ENCODE data around the gene KDM2B. TPM values are rescaled to one million over a fixed set of nuclear protein-coding genes. Genes with fewer than 3 reads are reported as not detected.

The KDM2B gene
- total RNA-seq, 1 experiment from 2014 or later = 45.1 TPM

- intact Hi-C loops (cut with micrococcal nuclease; ENCODE audit: unreplicated experiment) = no loop called here
- TF ChIP-seq, protein P1, sequence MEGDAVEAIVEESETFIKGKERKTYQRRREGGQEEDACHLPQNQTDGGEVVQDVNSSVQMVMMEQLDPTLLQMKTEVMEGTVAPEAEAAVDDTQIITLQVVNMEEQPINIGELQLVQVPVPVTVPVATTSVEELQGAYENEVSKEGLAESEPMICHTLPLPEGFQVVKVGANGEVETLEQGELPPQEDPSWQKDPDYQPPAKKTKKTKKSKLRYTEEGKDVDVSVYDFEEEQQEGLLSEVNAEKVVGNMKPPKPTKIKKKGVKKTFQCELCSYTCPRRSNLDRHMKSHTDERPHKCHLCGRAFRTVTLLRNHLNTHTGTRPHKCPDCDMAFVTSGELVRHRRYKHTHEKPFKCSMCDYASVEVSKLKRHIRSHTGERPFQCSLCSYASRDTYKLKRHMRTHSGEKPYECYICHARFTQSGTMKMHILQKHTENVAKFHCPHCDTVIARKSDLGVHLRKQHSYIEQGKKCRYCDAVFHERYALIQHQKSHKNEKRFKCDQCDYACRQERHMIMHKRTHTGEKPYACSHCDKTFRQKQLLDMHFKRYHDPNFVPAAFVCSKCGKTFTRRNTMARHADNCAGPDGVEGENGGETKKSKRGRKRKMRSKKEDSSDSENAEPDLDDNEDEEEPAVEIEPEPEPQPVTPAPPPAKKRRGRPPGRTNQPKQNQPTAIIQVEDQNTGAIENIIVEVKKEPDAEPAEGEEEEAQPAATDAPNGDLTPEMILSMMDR (conservative IDR thresholded peaks at IDR 0.05) = no peak
- TF ChIP-seq EZH2 (IDR thresholded peaks at IDR 0.05; ENCODE audit: low read depth) = no peak
- peaks cover 16% of the 10 kb centered on the region; the same call in 1 of the 2 replicates for H3F3A ChIP-seq (ENCODE audit: insufficient read depth, low read depth)
- no peaks in the 10 kb centered on the region; the same call in 1 of the 2 replicates for H4K20me1 ChIP-seq (ENCODE audit: insufficient read depth)
- H3K4me2 ChIP-seq = no peak overlapping the region
- no peak overlapping the region for H2AFZ ChIP-seq
- no peaks in the 10 kb centered on the region for H3K36me3 ChIP-seq (ENCODE audit: low read depth)
- H3K9me3 ChIP-seq (ENCODE audit: insufficient read depth, low read depth) = no peaks in the 10 kb centered on the region
- peaks cover 21% of the 10 kb centered on the region for H3K4me1 ChIP-seq (replicated peaks; ENCODE audit: insufficient read depth)
- no peak overlapping the region for H3K27ac ChIP-seq
- DNase-seq = no peak
- peaks cover 6% of the 10 kb centered on the region; the same call in 1 of the 2 replicates for H3K79me2 ChIP-seq (ENCODE audit: low read depth)
- H3K9me2 ChIP-seq (ENCODE audit: insufficient read depth) = no peaks in the 10 kb centered on the region
- POLR2A ChIA-PET (ENCODE audit: unreplicated experiment) = no interaction called here
- H3K4me3 ChIP-seq = no peak overlapping the region
- H3K27me3 ChIP-seq (ENCODE audit: insufficient read depth, low read depth) = no peaks in the 10 kb centered on the region
- BruUV-seq (replicated peaks) = no TSS peak
- CTCF ChIA-PET = interaction anchor here (0.6 kb wide), 1 partner anchor 107 kb away, joined by 3 read pairs; no protein-coding TSS in a partner anchor
These were observed 125.9 kb downstream of the KDM2B start for GRCh38 chr12:121454921-121455320.

DNA sequence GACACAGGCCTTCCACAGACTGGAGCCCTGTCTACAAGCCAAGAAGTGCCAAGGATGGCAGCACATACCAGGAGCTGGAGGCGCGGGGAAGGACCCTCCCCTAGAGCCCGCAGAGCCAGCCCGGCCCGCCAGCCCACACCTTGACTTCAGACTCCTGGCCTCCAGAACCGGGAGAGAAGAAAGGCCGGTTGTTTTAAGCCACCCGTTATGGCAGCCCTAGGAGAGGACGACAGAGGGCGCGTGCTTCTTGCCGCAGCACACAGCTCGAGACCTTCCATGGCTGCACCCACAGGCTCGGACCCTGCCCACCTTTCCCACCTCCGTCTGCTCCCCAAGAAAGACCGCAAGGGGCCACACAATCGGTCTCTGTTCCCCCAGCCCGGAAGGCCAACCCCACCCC, 127.2 kb downstream of the KDM2B start:
- intact Hi-C loops (cut with micrococcal nuclease; ENCODE audit: unreplicated experiment) = no loop called here
- Histone ChIP-seq H3K27me3 (ENCODE audit: insufficient read depth, low read depth) (no peaks in the 10 kb centered on the region), H2AFZ (no peak overlapping the region), H3K9me2 (ENCODE audit: insufficient read depth) (no peaks in the 10 kb centered on the region), H3K4me1 (replicated peaks; ENCODE audit: insufficient read depth) (peaks cover 21% of the 10 kb centered on the region), H3K4me3 (no peak overlapping the region), H3K4me2 (no peak overlapping the region), H3K9me3 (ENCODE audit: insufficient read depth, low read depth) (no peaks in the 10 kb centered on the region), H4K20me1 (ENCODE audit: insufficient read depth) (no peaks in the 10 kb centered on the region; the same call in 1 of the 2 replicates), H3K36me3 (ENCODE audit: low read depth) (no peaks in the 10 kb centered on the region), H3K79me2 (ENCODE audit: low read depth) (peaks cover 12% of the 10 kb centered on the region; the same call in 1 of the 2 replicates), H3K27ac (no peak overlapping the region), H3F3A (ENCODE audit: insufficient read depth, low read depth) (peaks cover 16% of the 10 kb centered on the region; the same call in 1 of the 2 replicates)
- CTCF ChIA-PET = no interaction called here
- POLR2A ChIA-PET (ENCODE audit: unreplicated experiment) = no interaction called here
- DNase-seq = no peak
- TF ChIP-seq EZH2 (IDR thresholded peaks at IDR 0.05; ENCODE audit: low read depth) = no peak
- BruUV-seq (replicated peaks) = no TSS peak

- H3K79me2 ChIP-seq (ENCODE audit: low read depth) = peaks cover 8% of the 10 kb centered on the region; the same call in 1 of the 2 replicates
- no peak overlapping the region for H3K4me3 ChIP-seq
- no peaks in the 10 kb centered on the region for H3K36me3 ChIP-seq (ENCODE audit: low read depth)
- no peak for DNase-seq
- intact Hi-C loops (cut with micrococcal nuclease; ENCODE audit: unreplicated experiment) = no loop called here
- H3K9me2 ChIP-seq (ENCODE audit: insufficient read depth) = no peaks in the 10 kb centered on the region
- no peaks in the 10 kb centered on the region for H3K9me3 ChIP-seq (ENCODE audit: insufficient read depth, low read depth)
- TF ChIP-seq, protein P1 (conservative IDR thresholded peaks at IDR 0.05) = no peak
- TF ChIP-seq EZH2 (IDR thresholded peaks at IDR 0.05; ENCODE audit: low read depth) = no peak
- H4K20me1 ChIP-seq (ENCODE audit: insufficient read depth) = no peaks in the 10 kb centered on the region; the same call in 1 of the 2 replicates
- no TSS peak for BruUV-seq (replicated peaks)
- peaks cover 16% of the 10 kb centered on the region; the same call in 1 of the 2 replicates for H3F3A ChIP-seq (ENCODE audit: insufficient read depth, low read depth)
- POLR2A ChIA-PET (ENCODE audit: unreplicated experiment) = no interaction called here
- H3K27ac ChIP-seq = peak overlapping the region; percentile 62; the same call in 1 of the 2 replicates
- CTCF ChIA-PET = no interaction called here
- no peaks in the 10 kb centered on the region for H3K27me3 ChIP-seq (ENCODE audit: insufficient read depth, low read depth)
- H2AFZ ChIP-seq = no peak overlapping the region
- peak overlapping the region; percentile 82 for H3K4me2 ChIP-seq
- peaks cover 21% of the 10 kb centered on the region for H3K4me1 ChIP-seq (replicated peaks; ENCODE audit: insufficient read depth)
These were observed 127.8 kb downstream of the KDM2B start for GRCh38 chr12:121452985-121453360.
